GM12878 (cell line): Measurements from ENCODE around the gene CAPNS2. TPM values are rescaled to one million over a fixed set of nuclear protein-coding genes. Genes with fewer than 3 reads are reported as not detected.

ENCODE experiments used
- ATAC-seq: fragments of 200-7000 bp; cut with Tn5 transposase; 3 replicates; pipeline ENCODE4 v1.9.1; 2020; ENCODE audit warnings: mild to moderate bottlenecking, moderate library complexity
- BruUV-seq: library from RNA; stranded (reverse); fragments of 400-500 nt; replicated peaks from 2 replicates; lab custom pipeline; 2021; lab: Mats Ljungman, UMichigan
- CTCF ChIA-PET: fragments of 300-600 bp; sonication (Branson Sonifier 250); formaldehyde crosslinking; extraction: SDS; loops from one replicate; lab custom pipeline; 2021; ENCODE audit warnings: inconsistent platforms; lab: Yijun Ruan, JAX
- POLR2A ChIA-PET: fragments of 350-600 bp; formaldehyde crosslinking; extraction: SDS; loops from one replicate; lab custom pipeline; 2021; ENCODE audit warnings: inconsistent platforms; lab: Charles Lee
- RAD21 ChIA-PET: fragments of 300-600 bp; sonication (Branson Sonifier 250); formaldehyde crosslinking; loops from one replicate; lab custom pipeline; 2023; ENCODE audit warnings: antibody characterized with exemption; ENCODE audit not compliant: unreplicated experiment; lab: Charles Lee
- SMC1A ChIA-PET: fragments of 300-600 bp; sonication (Branson Sonifier 250); formaldehyde crosslinking; loops from one replicate; lab custom pipeline; 2023; ENCODE audit not compliant: unreplicated experiment, uncharacterized antibody; lab: Charles Lee
- DNase-seq: peaks from one replicate; pipeline ENCODE4 v3.0.0-alpha.2; 2011; ENCODE audit warnings: low read depth, low spot score
- FAIRE-seq: peaks from 3 replicates; lab custom pipeline; 2011; peaks lifted over from hg19 to GRCh38; lab: Jason Lieb, UNC
- H2AFZ ChIP-seq: 2 replicates; pipeline ENCODE4 v1.6.0; 2011; ENCODE audit warnings: low read depth, low read length, control low read depth; ENCODE audit not compliant: control insufficient read depth
- H3K27ac ChIP-seq: 2 replicates; pipeline ENCODE4 v1.5.1; 2011; ENCODE audit warnings: control low read depth; ENCODE audit not compliant: control insufficient read depth, insufficient read depth
- H3K27me3 ChIP-seq, 2 experiments: replicated peaks in 1 of 2; 2 replicates each; pipeline versions ENCODE4 v1.6.0 to v1.6.1; 2011; ENCODE audit warnings: low read length in 1 of 2; ENCODE audit not compliant: control insufficient read depth in 2 of 2, insufficient read depth in 2 of 2
- H3K36me3 ChIP-seq, 2 experiments: 2 replicates each; pipeline ENCODE4 v1.5.1; 2011; ENCODE audit warnings: low read length in 1 of 2; ENCODE audit not compliant: control insufficient read depth in 2 of 2, insufficient read depth in 2 of 2
- H3K4me1 ChIP-seq: 2 replicates; pipeline ENCODE4 v1.6.1; 2011; ENCODE audit warnings: mild to moderate bottlenecking, low read length, moderate library complexity, mixed read lengths; ENCODE audit not compliant: control insufficient read depth, insufficient read depth
- H3K4me2 ChIP-seq: 2 replicates; pipeline ENCODE4 v1.6.0; 2011; ENCODE audit warnings: control low read depth; ENCODE audit not compliant: control insufficient read depth, insufficient read depth
- H3K4me3 ChIP-seq: fragments of 200-600 bp; sonication (generic); 2 replicates; pipeline ENCODE4 v1.5.1; 2016
- H3K79me2 ChIP-seq: 2 replicates; pipeline ENCODE4 v1.6.0; 2011; ENCODE audit warnings: low read length; ENCODE audit not compliant: control insufficient read depth, insufficient read depth
- H3K9ac ChIP-seq: 2 replicates; pipeline ENCODE4 v1.8.0; 2011; ENCODE audit warnings: low read length, control low read depth, mixed read lengths; ENCODE audit not compliant: control insufficient read depth, insufficient read depth
- H3K9me3 ChIP-seq: replicated peaks from 3 replicates; pipeline ENCODE4 v1.5.1; 2011; ENCODE audit warnings: mild to moderate bottlenecking, low read length; ENCODE audit not compliant: control insufficient read depth, insufficient read depth
- H4K20me1 ChIP-seq: 2 replicates; pipeline ENCODE4 v1.6.0; 2011; ENCODE audit not compliant: control insufficient read depth, insufficient read depth
- NFXL1 ChIP-seq: fragments of 450-650 bp; IDR thresholded peaks from 2 replicates; pipeline ENCODE4 v1.6.1; 2017; ENCODE audit warnings: antibody characterized with exemption, mild to moderate bottlenecking, borderline replicate concordance
- RCOR1 ChIP-seq: conservative IDR thresholded peaks from 2 replicates; pipeline ENCODE4 v1.6.1; 2012; ENCODE audit warnings: low read depth, low read length, improper control_type of control experiment
- SMC3 ChIP-seq: IDR thresholded peaks from 2 replicates; pipeline ENCODE4 v1.6.1; 2011; ENCODE audit warnings: low read length, improper control_type of control experiment, borderline replicate concordance
- STAT3 ChIP-seq: IDR thresholded peaks from 2 replicates; pipeline ENCODE4 v1.6.1; 2011; ENCODE audit warnings: low read depth, low read length, improper control_type of control experiment
- TCF3 ChIP-seq: IDR thresholded peaks from 2 replicates; pipeline ENCODE4 v1.6.1; 2012; ENCODE audit warnings: low read depth, mild to moderate bottlenecking, low read length, borderline replicate concordance; ENCODE audit not compliant: insufficient read depth
- WGBS: methylation state at CpG from one replicate; pipeline ENCODE4 v1.1.6; 2016; ENCODE audit warnings: low lambda C conversion rate; ENCODE audit not compliant: insufficient replicate concordance, insufficient coverage; ENCODE audit errors: missing lambda C conversion rate; 5-methylcytosine and 5-hydroxymethylcytosine counted together
- in situ Hi-C: fragments of 300-500 bp; cut with MboI; formaldehyde crosslinking; loops from 9 replicates; pipeline ENCODE4 v1.14.3; 2018; ENCODE audit warnings: mixed read lengths
- intact Hi-C: fragments of 100-400 bp; cut with micrococcal nuclease; formaldehyde crosslinking; loops from one replicate; pipeline ENCODE4 v1.14.2; 2022; ENCODE audit not compliant: unreplicated experiment
- polyA plus RNA-seq, 11 experiments: library from polyadenylated mRNA; depleted of rRNA in 4 of 11; unstranded in 6 of 11; stranded (reverse) in 5 of 11; fragments of >200 nt; fragmentation: Nextera tagmentation in 4 of 11; fragmentation: Illumina TruSeq in 1 of 11; extraction: Ambion mirVana in 4 of 11; extraction: Trizol in 1 of 11; gene quantifications; 1 replicate in 1 of 11; 2 replicates in 10 of 11; pipeline versions ENCODE4 v1.2.1 to v1.2.3, GENCODE V29; 2011 to 2016; ENCODE audit warnings: inconsistent platforms in 2 of 11, missing spikeins in 2 of 11, low read depth in 1 of 11
- total RNA-seq, 4 experiments: library from RNA; depleted of rRNA in 3 of 4; stranded (reverse); fragments of >200 nt in 3 of 4; fragmentation: Illumina TruSeq in 1 of 4; extraction: Trizol in 1 of 4; gene quantifications; 2 replicates each; pipeline versions ENCODE4 v1.2.1 to v1.2.3, GENCODE V29; 2013 to 2021
- TF ChIP-seq, protein P1 (sequence below): IDR thresholded peaks from 2 replicates; pipeline ENCODE4 v1.6.1; 2011; ENCODE audit warnings: borderline replicate concordance, low read depth, mild to moderate bottlenecking, moderate library complexity, low read length; ENCODE audit not compliant: insufficient read depth, poor library complexity, severe bottlenecking
- TF ChIP-seq, protein P2 (sequence below): fragments of 450-650 bp; IDR thresholded peaks from 2 replicates; pipeline ENCODE4 v1.6.1; 2017; ENCODE audit warnings: mild to moderate bottlenecking, low read depth, inconsistent platforms; ENCODE audit not compliant: poor library complexity, severe bottlenecking
- TF ChIP-seq, protein P3 (sequence below): IDR thresholded peaks from 2 replicates; pipeline ENCODE4 v1.6.1; 2012; ENCODE audit warnings: low read depth, low read length, improper control_type of control experiment
- TF ChIP-seq, protein P4 (sequence below): fragments of 450-650 bp; IDR thresholded peaks from 2 replicates; pipeline ENCODE4 v1.6.1; 2017; ENCODE audit warnings: mild to moderate bottlenecking, moderate library complexity

CAPNS2 gene
- total and polyA plus RNA-seq, 10 of the 15 experiments (the other 5 are each of a cell fraction or from before 2014, with no cell fraction given), result not detected

DNA sequence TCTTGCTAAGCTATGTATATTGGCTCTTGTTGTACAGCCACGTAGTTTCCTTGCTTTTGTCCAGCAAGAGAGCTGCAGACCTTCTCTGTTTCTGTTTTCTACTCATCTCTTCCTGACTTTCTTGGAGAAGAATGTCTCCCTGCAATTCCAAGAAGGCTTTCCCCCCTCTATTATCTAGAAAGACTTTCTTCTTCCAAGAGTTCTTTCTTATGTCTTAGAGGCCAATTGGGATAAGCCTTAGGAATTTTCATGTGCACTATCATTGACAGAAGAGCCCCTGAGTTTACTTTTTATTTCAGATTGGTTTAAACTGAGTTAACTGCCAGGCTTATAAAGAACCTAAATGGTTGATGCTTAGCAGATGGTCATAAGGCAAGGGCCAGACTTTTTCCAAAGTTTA, 9.0 kb downstream of the CAPNS2 start:
- TF ChIP-seq STAT3 (no peak), NFXL1 (no peak), RCOR1 (no peak), SMC3 (no peak), TCF3 (no peak)
- TF ChIP-seq, protein P1, sequence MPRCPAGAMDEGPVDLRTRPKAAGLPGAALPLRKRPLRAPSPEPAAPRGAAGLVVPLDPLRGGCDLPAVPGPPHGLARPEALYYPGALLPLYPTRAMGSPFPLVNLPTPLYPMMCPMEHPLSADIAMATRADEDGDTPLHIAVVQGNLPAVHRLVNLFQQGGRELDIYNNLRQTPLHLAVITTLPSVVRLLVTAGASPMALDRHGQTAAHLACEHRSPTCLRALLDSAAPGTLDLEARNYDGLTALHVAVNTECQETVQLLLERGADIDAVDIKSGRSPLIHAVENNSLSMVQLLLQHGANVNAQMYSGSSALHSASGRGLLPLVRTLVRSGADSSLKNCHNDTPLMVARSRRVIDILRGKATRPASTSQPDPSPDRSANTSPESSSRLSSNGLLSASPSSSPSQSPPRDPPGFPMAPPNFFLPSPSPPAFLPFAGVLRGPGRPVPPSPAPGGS, result no peak
- TF ChIP-seq, protein P2, sequence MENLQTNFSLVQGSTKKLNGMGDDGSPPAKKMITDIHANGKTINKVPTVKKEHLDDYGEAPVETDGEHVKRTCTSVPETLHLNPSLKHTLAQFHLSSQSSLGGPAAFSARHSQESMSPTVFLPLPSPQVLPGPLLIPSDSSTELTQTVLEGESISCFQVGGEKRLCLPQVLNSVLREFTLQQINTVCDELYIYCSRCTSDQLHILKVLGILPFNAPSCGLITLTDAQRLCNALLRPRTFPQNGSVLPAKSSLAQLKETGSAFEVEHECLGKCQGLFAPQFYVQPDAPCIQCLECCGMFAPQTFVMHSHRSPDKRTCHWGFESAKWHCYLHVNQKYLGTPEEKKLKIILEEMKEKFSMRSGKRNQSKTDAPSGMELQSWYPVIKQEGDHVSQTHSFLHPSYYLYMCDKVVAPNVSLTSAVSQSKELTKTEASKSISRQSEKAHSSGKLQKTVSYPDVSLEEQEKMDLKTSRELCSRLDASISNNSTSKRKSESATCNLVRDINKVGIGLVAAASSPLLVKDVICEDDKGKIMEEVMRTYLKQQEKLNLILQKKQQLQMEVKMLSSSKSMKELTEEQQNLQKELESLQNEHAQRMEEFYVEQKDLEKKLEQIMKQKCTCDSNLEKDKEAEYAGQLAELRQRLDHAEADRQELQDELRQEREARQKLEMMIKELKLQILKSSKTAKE, result no peak
- TF ChIP-seq, protein P3, sequence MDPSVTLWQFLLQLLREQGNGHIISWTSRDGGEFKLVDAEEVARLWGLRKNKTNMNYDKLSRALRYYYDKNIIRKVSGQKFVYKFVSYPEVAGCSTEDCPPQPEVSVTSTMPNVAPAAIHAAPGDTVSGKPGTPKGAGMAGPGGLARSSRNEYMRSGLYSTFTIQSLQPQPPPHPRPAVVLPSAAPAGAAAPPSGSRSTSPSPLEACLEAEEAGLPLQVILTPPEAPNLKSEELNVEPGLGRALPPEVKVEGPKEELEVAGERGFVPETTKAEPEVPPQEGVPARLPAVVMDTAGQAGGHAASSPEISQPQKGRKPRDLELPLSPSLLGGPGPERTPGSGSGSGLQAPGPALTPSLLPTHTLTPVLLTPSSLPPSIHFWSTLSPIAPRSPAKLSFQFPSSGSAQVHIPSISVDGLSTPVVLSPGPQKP, result no peak
- TF ChIP-seq, protein P4, sequence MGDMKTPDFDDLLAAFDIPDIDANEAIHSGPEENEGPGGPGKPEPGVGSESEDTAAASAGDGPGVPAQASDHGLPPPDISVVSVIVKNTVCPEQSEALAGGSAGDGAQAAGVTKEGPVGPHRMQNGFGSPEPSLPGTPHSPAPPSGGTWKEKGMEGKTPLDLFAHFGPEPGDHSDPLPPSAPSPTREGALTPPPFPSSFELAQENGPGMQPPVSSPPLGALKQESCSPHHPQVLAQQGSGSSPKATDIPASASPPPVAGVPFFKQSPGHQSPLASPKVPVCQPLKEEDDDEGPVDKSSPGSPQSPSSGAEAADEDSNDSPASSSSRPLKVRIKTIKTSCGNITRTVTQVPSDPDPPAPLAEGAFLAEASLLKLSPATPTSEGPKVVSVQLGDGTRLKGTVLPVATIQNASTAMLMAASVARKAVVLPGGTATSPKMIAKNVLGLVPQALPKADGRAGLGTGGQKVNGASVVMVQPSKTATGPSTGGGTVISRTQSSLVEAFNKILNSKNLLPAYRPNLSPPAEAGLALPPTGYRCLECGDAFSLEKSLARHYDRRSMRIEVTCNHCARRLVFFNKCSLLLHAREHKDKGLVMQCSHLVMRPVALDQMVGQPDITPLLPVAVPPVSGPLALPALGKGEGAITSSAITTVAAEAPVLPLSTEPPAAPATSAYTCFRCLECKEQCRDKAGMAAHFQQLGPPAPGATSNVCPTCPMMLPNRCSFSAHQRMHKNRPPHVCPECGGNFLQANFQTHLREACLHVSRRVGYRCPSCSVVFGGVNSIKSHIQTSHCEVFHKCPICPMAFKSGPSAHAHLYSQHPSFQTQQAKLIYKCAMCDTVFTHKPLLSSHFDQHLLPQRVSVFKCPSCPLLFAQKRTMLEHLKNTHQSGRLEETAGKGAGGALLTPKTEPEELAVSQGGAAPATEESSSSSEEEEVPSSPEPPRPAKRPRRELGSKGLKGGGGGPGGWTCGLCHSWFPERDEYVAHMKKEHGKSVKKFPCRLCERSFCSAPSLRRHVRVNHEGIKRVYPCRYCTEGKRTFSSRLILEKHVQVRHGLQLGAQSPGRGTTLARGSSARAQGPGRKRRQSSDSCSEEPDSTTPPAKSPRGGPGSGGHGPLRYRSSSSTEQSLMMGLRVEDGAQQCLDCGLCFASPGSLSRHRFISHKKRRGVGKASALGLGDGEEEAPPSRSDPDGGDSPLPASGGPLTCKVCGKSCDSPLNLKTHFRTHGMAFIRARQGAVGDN, result no peak
- no peaks in the 10 kb centered on the region for H3K9me3 ChIP-seq
- no peak overlapping the region for H3K4me2 ChIP-seq
- H2AFZ ChIP-seq, result no peak overlapping the region
- no TSS peak for BruUV-seq
- no peak overlapping the region for H3K9ac ChIP-seq
- H4K20me1 ChIP-seq, result no peaks in the 10 kb centered on the region
- 0% methylated on average over 1 of the region's 1 CpG for WGBS
- H3K4me1 ChIP-seq, result no peaks in the 10 kb centered on the region
- ChIA-PET RAD21 (no interaction called here), SMC1A (no interaction called here), CTCF (no interaction called here), POLR2A (no interaction called here)
- no peak overlapping the region for H3K27ac ChIP-seq
- intact Hi-C loops, result no loop called here
- DNase-seq (no peak), ATAC-seq (no peak), FAIRE-seq (no peak)
- H3K4me3 ChIP-seq, result no peak overlapping the region
- no peaks in the 10 kb centered on the region for H3K27me3 ChIP-seq
- no peaks in the 10 kb centered on the region for H3K79me2 ChIP-seq
- in situ Hi-C loops, result no loop called here
- H3K36me3 ChIP-seq, result no peaks in the 10 kb centered on the region
